Cardiac fibroblast (primary cell): ENCODE results near the gene SP140.

Source experiments
- DNase-seq, 2 donors: peaks; one replicate each; pipeline versions ENCODE4 v3.0.0 to v3.0.0-alpha.2; 2010; ENCODE audit warnings: low read depth in 2 of 2
- H3K4me3 ChIP-seq, 2 donors: replicated peaks in 1 of 2; 1 replicate in 1 of 2; 2 replicates in 1 of 2; pipeline ENCODE4 v1.5.1; 2011; ENCODE audit warnings: low read depth in 2 of 2, low read length in 2 of 2, mild to moderate bottlenecking in 2 of 2, moderate library complexity in 1 of 2
- TF ChIP-seq, protein P1 (sequence below): IDR thresholded peaks from one replicate; pipeline ENCODE4 v1.5.1; 2011; ENCODE audit warnings: low read depth, mild to moderate bottlenecking, low read length, inconsistent platforms

The SP140 gene

DNA sequence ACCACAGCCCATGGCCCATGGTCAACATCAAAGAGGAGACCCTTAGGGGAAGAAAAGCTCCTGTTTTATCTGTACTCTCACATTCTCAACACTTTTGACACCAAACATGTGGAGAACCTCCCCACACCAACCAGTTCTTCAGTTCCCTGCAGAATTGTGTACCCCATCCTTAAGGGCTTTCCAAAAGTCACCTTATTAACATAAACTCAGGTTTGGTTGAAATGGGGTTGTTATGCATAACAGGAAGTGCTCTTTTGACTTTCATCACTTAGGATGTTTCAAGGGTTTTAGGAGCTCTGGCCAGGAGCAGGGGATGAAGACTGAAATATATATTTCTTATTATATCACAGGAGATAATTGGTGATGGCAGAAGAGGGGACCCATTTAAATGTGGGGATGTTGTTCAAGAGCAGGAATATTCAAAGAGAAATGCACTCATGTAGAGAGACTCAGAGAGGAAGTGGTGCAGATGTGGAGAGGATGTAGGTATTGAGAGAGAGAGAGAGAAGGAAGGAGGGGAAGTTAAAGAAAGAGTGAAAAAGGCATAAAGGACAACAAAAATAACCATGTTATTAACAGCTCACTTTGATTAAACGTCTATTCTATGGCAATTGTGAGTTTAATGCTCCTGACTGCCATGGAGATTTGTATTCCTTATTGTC is 136.6 kb downstream of the SP140 start:
- TF ChIP-seq, protein P1, sequence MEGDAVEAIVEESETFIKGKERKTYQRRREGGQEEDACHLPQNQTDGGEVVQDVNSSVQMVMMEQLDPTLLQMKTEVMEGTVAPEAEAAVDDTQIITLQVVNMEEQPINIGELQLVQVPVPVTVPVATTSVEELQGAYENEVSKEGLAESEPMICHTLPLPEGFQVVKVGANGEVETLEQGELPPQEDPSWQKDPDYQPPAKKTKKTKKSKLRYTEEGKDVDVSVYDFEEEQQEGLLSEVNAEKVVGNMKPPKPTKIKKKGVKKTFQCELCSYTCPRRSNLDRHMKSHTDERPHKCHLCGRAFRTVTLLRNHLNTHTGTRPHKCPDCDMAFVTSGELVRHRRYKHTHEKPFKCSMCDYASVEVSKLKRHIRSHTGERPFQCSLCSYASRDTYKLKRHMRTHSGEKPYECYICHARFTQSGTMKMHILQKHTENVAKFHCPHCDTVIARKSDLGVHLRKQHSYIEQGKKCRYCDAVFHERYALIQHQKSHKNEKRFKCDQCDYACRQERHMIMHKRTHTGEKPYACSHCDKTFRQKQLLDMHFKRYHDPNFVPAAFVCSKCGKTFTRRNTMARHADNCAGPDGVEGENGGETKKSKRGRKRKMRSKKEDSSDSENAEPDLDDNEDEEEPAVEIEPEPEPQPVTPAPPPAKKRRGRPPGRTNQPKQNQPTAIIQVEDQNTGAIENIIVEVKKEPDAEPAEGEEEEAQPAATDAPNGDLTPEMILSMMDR = no peak
- H3K4me3 ChIP-seq = no peak overlapping the region
- no peak for DNase-seq
